Fibroblast of lung (primary cell): ENCODE measurements around the gene GRB10. TPM values are rescaled to one million over a fixed set of nuclear protein-coding genes. Genes with fewer than 3 reads are reported as not detected.

Experiments used
- DNase-seq, 2 donors: peaks; one replicate each; pipeline versions ENCODE4 v3.0.0 to v3.0.0-alpha.2; 2010; ENCODE audit warnings: low read depth in 2 of 2
- H2AFZ ChIP-seq: 2 replicates; pipeline ENCODE4 v1.5.1; 2012; ENCODE audit warnings: low read length, control low read depth, inconsistent platforms
- H3K27ac ChIP-seq: 2 replicates; pipeline ENCODE4 v1.5.1; 2011; ENCODE audit warnings: low read length, control low read depth; ENCODE audit not compliant: insufficient read depth
- H3K27me3 ChIP-seq: 2 replicates; pipeline ENCODE4 v1.5.1; 2011; ENCODE audit warnings: mild to moderate bottlenecking, low read length; ENCODE audit not compliant: control insufficient read depth, insufficient read depth
- H3K36me3 ChIP-seq: 2 replicates; pipeline ENCODE4 v1.5.1; 2011; ENCODE audit warnings: low read length; ENCODE audit not compliant: control insufficient read depth, insufficient read depth
- H3K4me1 ChIP-seq: 2 replicates; pipeline ENCODE4 v1.5.1; 2011; ENCODE audit warnings: low read length; ENCODE audit not compliant: control insufficient read depth, insufficient read depth; ENCODE audit errors: extremely low read depth
- H3K4me2 ChIP-seq: 2 replicates; pipeline ENCODE4 v1.5.1; 2011; ENCODE audit warnings: low read length, control low read depth; ENCODE audit not compliant: insufficient read depth; ENCODE audit errors: extremely low read depth
- H3K4me3 ChIP-seq, 4 experiments: fragments of 200-600 bp in 1 of 4; sonication (generic) in 1 of 4; replicated peaks in 1 of 4; 2 replicates each; pipeline ENCODE4 v1.5.1; 2011 to 2016; ENCODE audit warnings: low read length in 4 of 4, low read depth in 3 of 4, mild to moderate bottlenecking in 3 of 4, control low read depth in 2 of 4, inconsistent platforms in 1 of 4, mixed read lengths in 1 of 4; ENCODE audit not compliant: insufficient read depth in 1 of 4; ENCODE audit errors: control extremely low read depth in 1 of 4
- H3K79me2 ChIP-seq: 2 replicates; pipeline ENCODE4 v1.5.1; 2012; ENCODE audit warnings: mild to moderate bottlenecking, low read length, inconsistent platforms; ENCODE audit not compliant: control insufficient read depth, insufficient read depth
- H3K9ac ChIP-seq: 2 replicates; pipeline ENCODE4 v1.5.1; 2011; ENCODE audit warnings: mild to moderate bottlenecking, low read length, control low read depth; ENCODE audit not compliant: insufficient read depth
- H3K9me3 ChIP-seq: 2 replicates; pipeline ENCODE4 v1.5.1; 2012; ENCODE audit warnings: low read depth, low read length; ENCODE audit not compliant: control insufficient read depth, insufficient read depth
- H4K20me1 ChIP-seq: 2 replicates; pipeline ENCODE4 v1.5.1; 2011; ENCODE audit warnings: low read length; ENCODE audit not compliant: control insufficient read depth, insufficient read depth; ENCODE audit errors: extremely low read depth
- EZH2 ChIP-seq: IDR thresholded peaks from 2 replicates; pipeline ENCODE4 v1.5.1; 2012; ENCODE audit warnings: low read length, control low read depth, mild to moderate bottlenecking; ENCODE audit errors: missing control alignments
- polyA plus RNA-seq, 2 donors: library from polyadenylated mRNA; depleted of rRNA in 1 of 2; stranded (reverse) in 1 of 2; unstranded in 1 of 2; fragments of >200 nt; gene quantifications; 2 replicates each; pipeline ENCODE4 v1.2.1, GENCODE V29; 2011 to 2012; ENCODE audit warnings: missing spikeins in 1 of 2
- total RNA-seq: library from RNA; depleted of rRNA; stranded (reverse); fragments of >200 nt; gene quantifications from 2 replicates; pipeline ENCODE4 v1.2.1, GENCODE V29; 2014
- TF ChIP-seq, protein P1 (sequence below), 2 donors: IDR thresholded peaks in 1 of 2; conservative IDR thresholded peaks in 1 of 2; 1 replicate in 1 of 2; 2 replicates in 1 of 2; pipeline ENCODE4 v1.5.1; 2011 to 2012; ENCODE audit warnings: low read length in 2 of 2, control low read depth in 1 of 2, inconsistent platforms in 1 of 2, low read depth in 1 of 2, mild to moderate bottlenecking in 1 of 2

GRB10 gene
- total and polyA plus RNA-seq, 2 donors (not counting 1 experiment from before 2014, with no cell fraction given) = 11.1 to 64.1 TPM

DNA sequence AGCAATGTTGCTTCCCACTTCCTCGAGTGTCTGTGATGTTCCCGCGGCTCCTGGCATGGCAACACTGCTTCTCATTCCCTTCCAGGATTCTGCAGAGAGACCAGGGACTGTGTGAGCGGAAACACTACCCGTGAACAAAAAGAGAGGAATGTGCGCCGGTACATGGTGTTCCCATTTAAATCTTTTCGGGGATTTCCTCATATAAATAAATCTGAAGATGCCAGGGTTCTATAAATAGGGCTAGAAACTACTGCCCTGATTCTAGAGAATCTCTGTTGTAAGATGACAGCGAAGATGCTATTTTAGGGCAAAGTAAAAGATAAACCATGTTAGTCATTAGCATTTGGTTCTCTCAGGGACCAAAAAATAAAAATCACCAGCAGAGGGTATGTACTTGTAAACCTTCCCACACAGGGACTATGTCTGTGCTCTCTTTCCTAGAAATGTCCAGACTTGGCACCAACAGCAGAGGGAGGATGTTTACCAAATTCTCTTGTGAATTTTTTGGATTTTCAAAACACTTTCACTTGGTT is 125.3 kb downstream of the GRB10 start:
- TF ChIP-seq EZH2 = no peak
- TF ChIP-seq, protein P1, sequence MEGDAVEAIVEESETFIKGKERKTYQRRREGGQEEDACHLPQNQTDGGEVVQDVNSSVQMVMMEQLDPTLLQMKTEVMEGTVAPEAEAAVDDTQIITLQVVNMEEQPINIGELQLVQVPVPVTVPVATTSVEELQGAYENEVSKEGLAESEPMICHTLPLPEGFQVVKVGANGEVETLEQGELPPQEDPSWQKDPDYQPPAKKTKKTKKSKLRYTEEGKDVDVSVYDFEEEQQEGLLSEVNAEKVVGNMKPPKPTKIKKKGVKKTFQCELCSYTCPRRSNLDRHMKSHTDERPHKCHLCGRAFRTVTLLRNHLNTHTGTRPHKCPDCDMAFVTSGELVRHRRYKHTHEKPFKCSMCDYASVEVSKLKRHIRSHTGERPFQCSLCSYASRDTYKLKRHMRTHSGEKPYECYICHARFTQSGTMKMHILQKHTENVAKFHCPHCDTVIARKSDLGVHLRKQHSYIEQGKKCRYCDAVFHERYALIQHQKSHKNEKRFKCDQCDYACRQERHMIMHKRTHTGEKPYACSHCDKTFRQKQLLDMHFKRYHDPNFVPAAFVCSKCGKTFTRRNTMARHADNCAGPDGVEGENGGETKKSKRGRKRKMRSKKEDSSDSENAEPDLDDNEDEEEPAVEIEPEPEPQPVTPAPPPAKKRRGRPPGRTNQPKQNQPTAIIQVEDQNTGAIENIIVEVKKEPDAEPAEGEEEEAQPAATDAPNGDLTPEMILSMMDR (conservative IDR thresholded peaks at IDR 0.05 in 1 of 2, IDR thresholded peaks at IDR 0.05 in 1 of 2; ENCODE audit: low read depth in 1 of 2, low read length in 2 of 2) = peak in 1 of 2 donors; percentile 32
- DNase-seq = peak in 1 of 2 donors; percentile 83
- H3K27me3 ChIP-seq = no peaks in the 10 kb centered on the region
- no peaks in the 10 kb centered on the region for H3K79me2 ChIP-seq
- no peak overlapping the region for H2AFZ ChIP-seq
- peaks cover 2% of the 10 kb centered on the region for H3K36me3 ChIP-seq
- no peak overlapping the region for H3K9ac ChIP-seq
- H4K20me1 ChIP-seq = no peaks in the 10 kb centered on the region
- H3K4me1 ChIP-seq = peaks cover 7% of the 10 kb centered on the region
- H3K9me3 ChIP-seq = no peaks in the 10 kb centered on the region
- H3K4me3 ChIP-seq = no peak overlapping the region
- H3K27ac ChIP-seq = no peak overlapping the region
- H3K4me2 ChIP-seq = no peak overlapping the region

DNA sequence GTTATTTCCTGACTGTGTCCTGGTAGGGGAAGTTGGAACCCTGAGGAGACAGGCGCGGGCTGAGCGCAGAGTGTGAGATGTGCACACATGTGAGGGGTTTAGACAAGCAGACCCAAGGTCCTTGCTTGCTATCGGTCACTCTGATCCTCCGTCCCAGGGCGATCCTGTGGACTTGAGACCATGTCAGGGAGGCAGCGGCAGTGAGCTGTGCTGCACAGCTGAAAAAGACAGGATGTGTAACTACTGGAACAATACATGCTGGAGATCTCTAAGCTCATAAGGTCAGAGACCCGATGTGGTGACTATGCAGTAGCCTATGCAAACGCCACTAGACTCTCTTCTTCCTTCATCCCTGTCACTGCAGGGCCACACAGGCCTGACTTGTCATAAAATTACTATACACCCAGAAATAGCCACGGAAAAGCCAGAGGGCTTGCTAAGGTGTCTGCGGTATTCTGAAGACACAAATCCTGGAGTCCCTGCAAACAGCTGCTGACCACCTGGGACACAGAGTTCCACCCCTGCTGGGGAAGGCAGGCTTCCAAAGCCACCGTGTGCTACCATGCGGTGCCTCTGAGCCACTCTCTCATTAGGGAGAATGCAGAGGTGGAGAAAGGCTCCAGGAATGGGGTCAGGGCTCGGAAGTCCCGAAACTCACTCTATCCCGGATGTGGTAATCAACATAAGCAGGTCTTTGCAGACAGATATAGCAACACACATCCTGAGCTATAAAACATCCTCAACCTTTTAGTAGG is 126.4 kb downstream of the GRB10 start:
- DNase-seq = no peak
- no peak for TF ChIP-seq EZH2
- TF ChIP-seq, protein P1 (conservative IDR thresholded peaks at IDR 0.05 in 1 of 2, IDR thresholded peaks at IDR 0.05 in 1 of 2; ENCODE audit: low read depth in 1 of 2, low read length in 2 of 2) = no peak
- H3K79me2 ChIP-seq = no peaks in the 10 kb centered on the region
- no peaks in the 10 kb centered on the region for H3K36me3 ChIP-seq
- no peak overlapping the region for H3K9ac ChIP-seq
- H3K4me2 ChIP-seq = no peak overlapping the region
- no peak overlapping the region for H2AFZ ChIP-seq
- H3K9me3 ChIP-seq = no peaks in the 10 kb centered on the region
- H3K27ac ChIP-seq = no peak overlapping the region
- no peaks in the 10 kb centered on the region for H4K20me1 ChIP-seq
- H3K27me3 ChIP-seq = no peaks in the 10 kb centered on the region
- H3K4me1 ChIP-seq = peaks cover 7% of the 10 kb centered on the region
- H3K4me3 ChIP-seq = no peak overlapping the region

DNA sequence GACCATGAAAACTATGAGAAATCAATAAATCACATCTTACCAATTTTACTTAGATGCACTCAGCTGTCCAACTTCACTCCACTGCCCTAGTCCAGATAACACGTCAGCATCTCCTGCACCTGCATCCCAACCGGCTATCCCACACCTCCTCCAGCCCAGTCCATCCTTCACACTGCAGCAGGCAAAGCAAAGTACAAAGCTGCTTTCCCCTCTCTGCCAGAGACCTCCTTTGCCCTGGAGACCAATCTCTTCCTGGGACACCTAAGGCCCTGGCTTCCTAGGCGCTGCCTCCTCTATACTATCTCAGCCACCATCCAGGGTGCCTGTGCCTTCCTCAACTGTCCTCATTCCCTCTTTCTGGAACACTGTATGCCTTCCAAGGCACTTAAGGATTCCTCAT is 127.2 kb downstream of the GRB10 start:
- Histone ChIP-seq H3K4me2 (no peak overlapping the region), H4K20me1 (no peaks in the 10 kb centered on the region), H3K4me3 (no peak overlapping the region), H3K4me1 (peaks cover 7% of the 10 kb centered on the region), H3K79me2 (no peaks in the 10 kb centered on the region), H3K9me3 (no peaks in the 10 kb centered on the region), H3K27me3 (no peaks in the 10 kb centered on the region), H3K36me3 (no peaks in the 10 kb centered on the region), H3K9ac (no peak overlapping the region), H2AFZ (no peak overlapping the region), H3K27ac (no peak overlapping the region)
- TF ChIP-seq, protein P1 (conservative IDR thresholded peaks at IDR 0.05 in 1 of 2, IDR thresholded peaks at IDR 0.05 in 1 of 2; ENCODE audit: low read depth in 1 of 2, low read length in 2 of 2) = no peak
- TF ChIP-seq EZH2 = no peak
- no peak for DNase-seq
